ENCODE data around the gene PRKCB.

The PRKCB gene

DNA sequence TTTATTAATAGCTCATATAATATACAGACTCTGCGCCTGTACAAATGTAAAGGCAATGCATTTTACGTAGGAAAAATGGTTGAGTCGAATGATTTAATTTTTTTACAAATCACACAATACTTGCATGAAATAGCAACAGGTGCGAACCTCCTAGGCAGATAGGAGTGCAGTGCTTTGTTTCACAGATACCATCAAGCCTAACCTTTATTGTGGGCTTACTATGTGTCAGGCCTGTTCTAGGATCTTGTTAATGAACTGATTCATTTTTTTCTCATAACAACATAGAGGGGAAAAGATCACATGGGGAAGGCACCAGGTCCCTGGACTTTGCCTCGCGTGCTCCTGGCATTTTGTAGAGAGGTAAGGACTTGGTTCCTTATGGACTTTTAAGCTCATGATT lies 107.8 kb downstream of the PRKCB start:
- H3K27me3 ChIP-seq (ENCODE audit: insufficient read depth, poor library complexity, severe bottlenecking) = no peaks in the 10 kb centered on the region
- no peak for TF ChIP-seq POLR2AphosphoS5 (IDR thresholded peaks at IDR 0.05; ENCODE audit: low read depth)
- TF ChIP-seq SPI1 (IDR thresholded peaks at IDR 0.05; ENCODE audit: borderline replicate concordance, low read depth) = no peak
- TF ChIP-seq, protein P1, sequence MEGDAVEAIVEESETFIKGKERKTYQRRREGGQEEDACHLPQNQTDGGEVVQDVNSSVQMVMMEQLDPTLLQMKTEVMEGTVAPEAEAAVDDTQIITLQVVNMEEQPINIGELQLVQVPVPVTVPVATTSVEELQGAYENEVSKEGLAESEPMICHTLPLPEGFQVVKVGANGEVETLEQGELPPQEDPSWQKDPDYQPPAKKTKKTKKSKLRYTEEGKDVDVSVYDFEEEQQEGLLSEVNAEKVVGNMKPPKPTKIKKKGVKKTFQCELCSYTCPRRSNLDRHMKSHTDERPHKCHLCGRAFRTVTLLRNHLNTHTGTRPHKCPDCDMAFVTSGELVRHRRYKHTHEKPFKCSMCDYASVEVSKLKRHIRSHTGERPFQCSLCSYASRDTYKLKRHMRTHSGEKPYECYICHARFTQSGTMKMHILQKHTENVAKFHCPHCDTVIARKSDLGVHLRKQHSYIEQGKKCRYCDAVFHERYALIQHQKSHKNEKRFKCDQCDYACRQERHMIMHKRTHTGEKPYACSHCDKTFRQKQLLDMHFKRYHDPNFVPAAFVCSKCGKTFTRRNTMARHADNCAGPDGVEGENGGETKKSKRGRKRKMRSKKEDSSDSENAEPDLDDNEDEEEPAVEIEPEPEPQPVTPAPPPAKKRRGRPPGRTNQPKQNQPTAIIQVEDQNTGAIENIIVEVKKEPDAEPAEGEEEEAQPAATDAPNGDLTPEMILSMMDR (IDR thresholded peaks at IDR 0.05; ENCODE audit: insufficient read depth, low read length) = no peak
- TF ChIP-seq, protein P2, sequence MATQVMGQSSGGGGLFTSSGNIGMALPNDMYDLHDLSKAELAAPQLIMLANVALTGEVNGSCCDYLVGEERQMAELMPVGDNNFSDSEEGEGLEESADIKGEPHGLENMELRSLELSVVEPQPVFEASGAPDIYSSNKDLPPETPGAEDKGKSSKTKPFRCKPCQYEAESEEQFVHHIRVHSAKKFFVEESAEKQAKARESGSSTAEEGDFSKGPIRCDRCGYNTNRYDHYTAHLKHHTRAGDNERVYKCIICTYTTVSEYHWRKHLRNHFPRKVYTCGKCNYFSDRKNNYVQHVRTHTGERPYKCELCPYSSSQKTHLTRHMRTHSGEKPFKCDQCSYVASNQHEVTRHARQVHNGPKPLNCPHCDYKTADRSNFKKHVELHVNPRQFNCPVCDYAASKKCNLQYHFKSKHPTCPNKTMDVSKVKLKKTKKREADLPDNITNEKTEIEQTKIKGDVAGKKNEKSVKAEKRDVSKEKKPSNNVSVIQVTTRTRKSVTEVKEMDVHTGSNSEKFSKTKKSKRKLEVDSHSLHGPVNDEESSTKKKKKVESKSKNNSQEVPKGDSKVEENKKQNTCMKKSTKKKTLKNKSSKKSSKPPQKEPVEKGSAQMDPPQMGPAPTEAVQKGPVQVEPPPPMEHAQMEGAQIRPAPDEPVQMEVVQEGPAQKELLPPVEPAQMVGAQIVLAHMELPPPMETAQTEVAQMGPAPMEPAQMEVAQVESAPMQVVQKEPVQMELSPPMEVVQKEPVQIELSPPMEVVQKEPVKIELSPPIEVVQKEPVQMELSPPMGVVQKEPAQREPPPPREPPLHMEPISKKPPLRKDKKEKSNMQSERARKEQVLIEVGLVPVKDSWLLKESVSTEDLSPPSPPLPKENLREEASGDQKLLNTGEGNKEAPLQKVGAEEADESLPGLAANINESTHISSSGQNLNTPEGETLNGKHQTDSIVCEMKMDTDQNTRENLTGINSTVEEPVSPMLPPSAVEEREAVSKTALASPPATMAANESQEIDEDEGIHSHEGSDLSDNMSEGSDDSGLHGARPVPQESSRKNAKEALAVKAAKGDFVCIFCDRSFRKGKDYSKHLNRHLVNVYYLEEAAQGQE (IDR thresholded peaks at IDR 0.05; ENCODE audit: insufficient replicate concordance, low read depth) = no peak
- no peak for TF ChIP-seq GABPA (IDR thresholded peaks at IDR 0.05; ENCODE audit: low read depth)

DNA sequence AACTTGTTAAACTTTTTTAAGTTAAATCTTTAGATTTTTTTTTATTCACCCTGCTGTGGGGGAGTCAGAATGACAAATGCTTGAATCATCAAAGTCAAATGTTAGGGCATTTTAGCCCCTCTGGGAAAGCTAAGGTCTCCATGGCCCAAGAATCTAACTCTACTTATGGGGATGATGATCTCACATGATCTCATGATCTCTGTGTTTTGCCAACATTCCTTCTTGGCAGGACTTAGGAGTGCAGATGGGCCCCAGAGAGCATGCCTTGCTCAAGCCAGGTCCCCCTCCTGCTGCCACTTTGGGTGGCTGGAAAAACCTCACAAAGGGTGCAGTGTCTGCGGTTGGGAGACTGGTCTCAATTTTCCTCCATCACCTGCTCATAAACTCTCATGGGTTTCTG lies 108.6 kb downstream of the PRKCB start:
- TF ChIP-seq, protein P2 (IDR thresholded peaks at IDR 0.05; ENCODE audit: insufficient replicate concordance, low read depth) = no peak
- TF ChIP-seq, protein P1 (IDR thresholded peaks at IDR 0.05; ENCODE audit: insufficient read depth, low read length) = no peak
- TF ChIP-seq GABPA (IDR thresholded peaks at IDR 0.05; ENCODE audit: low read depth) = no peak
- TF ChIP-seq POLR2AphosphoS5 (IDR thresholded peaks at IDR 0.05; ENCODE audit: low read depth) = no peak
- no peak for TF ChIP-seq SPI1 (IDR thresholded peaks at IDR 0.05; ENCODE audit: borderline replicate concordance, low read depth)
- no peak overlapping the region for H3K4me3 ChIP-seq (replicated peaks; ENCODE audit: insufficient read depth, low read length)
- no peak overlapping the region for H3K27ac ChIP-seq (replicated peaks)
- no peaks in the 10 kb centered on the region for H3K27me3 ChIP-seq (ENCODE audit: insufficient read depth, poor library complexity, severe bottlenecking)
- DNase-seq (ENCODE audit: low read depth in 1 of 2, low spot score in 1 of 2) = no peak

More for the DNA sequence above, 107.8 kb downstream of the PRKCB start:
- Histone ChIP-seq H3K27ac (replicated peaks) (no peak overlapping the region), H3K4me3 (replicated peaks; ENCODE audit: insufficient read depth, low read length) (no peak overlapping the region)
- DNase-seq (ENCODE audit: low read depth in 1 of 2, low spot score in 1 of 2) = no peak

DNA sequence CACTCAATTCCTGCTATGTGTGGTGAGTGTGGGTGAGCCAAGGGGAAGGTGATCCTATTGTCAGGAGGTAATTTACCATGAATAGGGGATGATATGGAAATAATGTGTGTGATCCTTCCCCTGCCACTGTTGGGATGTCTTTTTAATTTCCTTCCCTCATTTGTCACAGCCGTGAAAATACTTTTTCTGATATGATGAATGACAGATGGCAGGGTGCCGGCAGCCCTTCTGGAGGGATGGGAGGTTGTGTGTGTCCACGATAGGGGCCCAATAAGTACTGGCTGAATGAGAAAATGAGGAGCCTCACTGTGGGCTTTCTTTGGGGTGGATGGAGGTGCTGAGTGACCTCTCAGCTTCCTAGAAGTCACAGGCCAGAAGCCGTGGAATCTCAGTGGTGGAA lies 109.5 kb downstream of the PRKCB start:
- Histone ChIP-seq H3K27me3 (ENCODE audit: insufficient read depth, poor library complexity, severe bottlenecking) (no peaks in the 10 kb centered on the region), H3K27ac (replicated peaks) (no peak overlapping the region), H3K4me3 (replicated peaks; ENCODE audit: insufficient read depth, low read length) (no peak overlapping the region)
- TF ChIP-seq SPI1 (IDR thresholded peaks at IDR 0.05; ENCODE audit: borderline replicate concordance, low read depth) (no peak), POLR2AphosphoS5 (IDR thresholded peaks at IDR 0.05; ENCODE audit: low read depth) (no peak), GABPA (IDR thresholded peaks at IDR 0.05; ENCODE audit: low read depth) (no peak)
- TF ChIP-seq, protein P1 (IDR thresholded peaks at IDR 0.05; ENCODE audit: insufficient read depth, low read length) = no peak
- TF ChIP-seq, protein P2 (IDR thresholded peaks at IDR 0.05; ENCODE audit: insufficient replicate concordance, low read depth) = no peak
- no peak for DNase-seq (ENCODE audit: low read depth in 1 of 2, low spot score in 1 of 2)

All from HL-60 (cell line).